Measurements from ENCODE around the gene TGFBR3.

DNA sequence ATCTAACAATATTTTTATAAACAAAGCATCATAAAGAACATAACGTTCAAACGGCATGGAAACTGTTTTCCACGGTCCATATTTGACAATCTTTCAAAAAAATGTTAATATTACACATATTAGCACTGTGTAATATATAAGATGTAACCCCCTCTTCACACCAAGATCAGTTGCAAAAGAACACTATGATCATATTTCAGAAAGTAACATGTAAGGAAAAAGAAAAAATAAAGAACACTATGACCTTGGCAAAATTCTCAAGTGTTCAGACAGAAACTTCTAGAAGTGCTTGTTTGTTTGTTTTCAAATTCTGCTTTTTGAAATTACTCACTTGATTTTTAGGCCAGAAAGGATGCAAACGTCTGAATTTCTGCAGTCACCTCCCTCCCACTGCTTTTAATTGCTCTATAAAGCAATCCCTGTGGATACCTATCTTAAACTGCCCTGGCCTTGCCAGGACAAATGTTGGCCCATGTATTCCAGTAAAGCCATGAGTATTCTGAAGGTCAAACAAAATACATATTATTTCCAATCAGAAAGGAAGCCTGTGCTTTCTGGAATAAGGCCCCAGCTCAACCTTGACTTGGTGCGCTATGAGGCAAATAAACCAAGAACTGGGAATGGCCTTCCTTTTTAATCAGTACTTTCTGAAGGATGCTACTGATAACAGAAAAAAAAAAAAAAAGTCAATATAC is 68.6 kb downstream of the TGFBR3 start:
- TF ChIP-seq, protein P1, sequence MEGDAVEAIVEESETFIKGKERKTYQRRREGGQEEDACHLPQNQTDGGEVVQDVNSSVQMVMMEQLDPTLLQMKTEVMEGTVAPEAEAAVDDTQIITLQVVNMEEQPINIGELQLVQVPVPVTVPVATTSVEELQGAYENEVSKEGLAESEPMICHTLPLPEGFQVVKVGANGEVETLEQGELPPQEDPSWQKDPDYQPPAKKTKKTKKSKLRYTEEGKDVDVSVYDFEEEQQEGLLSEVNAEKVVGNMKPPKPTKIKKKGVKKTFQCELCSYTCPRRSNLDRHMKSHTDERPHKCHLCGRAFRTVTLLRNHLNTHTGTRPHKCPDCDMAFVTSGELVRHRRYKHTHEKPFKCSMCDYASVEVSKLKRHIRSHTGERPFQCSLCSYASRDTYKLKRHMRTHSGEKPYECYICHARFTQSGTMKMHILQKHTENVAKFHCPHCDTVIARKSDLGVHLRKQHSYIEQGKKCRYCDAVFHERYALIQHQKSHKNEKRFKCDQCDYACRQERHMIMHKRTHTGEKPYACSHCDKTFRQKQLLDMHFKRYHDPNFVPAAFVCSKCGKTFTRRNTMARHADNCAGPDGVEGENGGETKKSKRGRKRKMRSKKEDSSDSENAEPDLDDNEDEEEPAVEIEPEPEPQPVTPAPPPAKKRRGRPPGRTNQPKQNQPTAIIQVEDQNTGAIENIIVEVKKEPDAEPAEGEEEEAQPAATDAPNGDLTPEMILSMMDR (IDR thresholded peaks at IDR 0.05), result no peak
- no peak for TF ChIP-seq POLR2A (IDR thresholded peaks at IDR 0.05)
- TF ChIP-seq POLR2AphosphoS5 (IDR thresholded peaks at IDR 0.05), result no peak
- TF ChIP-seq EP300 (IDR thresholded peaks at IDR 0.05), result no peak

Measured in stomach (tissue), 4 donors.